Esophagus (tissue), 2 donors: ENCODE data around the gene FCHSD2. TPM values are rescaled to one million over a fixed set of nuclear protein-coding genes. Genes with fewer than 3 reads are reported as not detected.
"Not testable (repeated sequence)": the region's sequence is repeated elsewhere in the genome, so short reads cannot be mapped to it uniquely, and the experiment has no call there.

Source experiments
- H3K27ac ChIP-seq, 2 donors: one replicate each; pipeline ENCODE4 v1.5.1; 2013; ENCODE audit warnings: low read depth in 2 of 2, mild to moderate bottlenecking in 2 of 2, inconsistent platforms in 1 of 2, low read length in 1 of 2, moderate library complexity in 1 of 2
- H3K27me3 ChIP-seq, 2 donors: one replicate each; pipeline ENCODE4 v1.6.1; 2013; ENCODE audit warnings: low read length in 2 of 2, control low read depth in 1 of 2, mild to moderate bottlenecking in 1 of 2; ENCODE audit not compliant: insufficient read depth in 2 of 2, control insufficient read depth in 1 of 2
- H3K36me3 ChIP-seq, 2 donors: one replicate each; pipeline ENCODE4 v1.6.1; 2013; ENCODE audit warnings: low read length in 1 of 2; ENCODE audit not compliant: control insufficient read depth in 2 of 2, insufficient read depth in 2 of 2
- H3K4me1 ChIP-seq, 2 donors: one replicate each; pipeline ENCODE4 v1.6.1; 2013; ENCODE audit warnings: low read length in 1 of 2; ENCODE audit not compliant: control insufficient read depth in 2 of 2, insufficient read depth in 2 of 2
- H3K4me3 ChIP-seq, 2 donors: one replicate each; pipeline ENCODE4 v1.5.1; 2013; ENCODE audit warnings: low read length in 2 of 2, mild to moderate bottlenecking in 2 of 2, low read depth in 1 of 2, moderate library complexity in 1 of 2
- H3K9me3 ChIP-seq, 2 donors: one replicate each; pipeline ENCODE4 v1.6.1; 2013; ENCODE audit warnings: mild to moderate bottlenecking in 2 of 2, low read depth in 1 of 2, low read length in 1 of 2, moderate library complexity in 1 of 2; ENCODE audit not compliant: control insufficient read depth in 2 of 2, insufficient read depth in 1 of 2
- WGBS, 2 donors: extraction: QIAGEN DNeasy Blood & Tissue Kit; methylation state at CpG; one replicate each; pipeline ENCODE4 v1.1.7; 2013; 5-methylcytosine and 5-hydroxymethylcytosine counted together
- polyA plus RNA-seq, 2 donors: library from polyadenylated mRNA; stranded (reverse); fragments of 200-250 nt; gene quantifications; one replicate each; pipeline ENCODE4 v1.2.3, GENCODE V29; 2013
- donor health status: healthy with polysubstance abuse.
- donor health status: Bipolar disorder and iron deficiency.

Gene FCHSD2
- polyA plus RNA-seq, 2 donors = 3.7 to 4.7 TPM

GRCh38 chr11:72864702-72865655, 277.1 kb downstream of the FCHSD2 start:
- Histone ChIP-seq H3K27ac (no peak overlapping the region), H3K9me3 (no peaks in the 10 kb centered on the region), H3K4me3 (no peak overlapping the region), H3K36me3 (no peaks in the 10 kb centered on the region), H3K27me3 (no peaks in the 10 kb centered on the region), H3K4me1 (no peaks in the 10 kb centered on the region)
- 35 to 37% methylated on average over 5 of the region's 5 CpGs for WGBS, 2 donors

- H3K4me1 ChIP-seq = no peaks in the 10 kb centered on the region
- no peaks in the 10 kb centered on the region for H3K27me3 ChIP-seq
- no peaks in the 10 kb centered on the region for H3K9me3 ChIP-seq
- H3K27ac ChIP-seq = no peak overlapping the region
- WGBS, 2 donors = 59 to 66% methylated on average over 1 of the region's 1 CpG
- H3K36me3 ChIP-seq = no peaks in the 10 kb centered on the region
- no peak overlapping the region for H3K4me3 ChIP-seq
These were observed 278.2 kb downstream of the FCHSD2 start for GRCh38 chr11:72863916-72864315.

DNA sequence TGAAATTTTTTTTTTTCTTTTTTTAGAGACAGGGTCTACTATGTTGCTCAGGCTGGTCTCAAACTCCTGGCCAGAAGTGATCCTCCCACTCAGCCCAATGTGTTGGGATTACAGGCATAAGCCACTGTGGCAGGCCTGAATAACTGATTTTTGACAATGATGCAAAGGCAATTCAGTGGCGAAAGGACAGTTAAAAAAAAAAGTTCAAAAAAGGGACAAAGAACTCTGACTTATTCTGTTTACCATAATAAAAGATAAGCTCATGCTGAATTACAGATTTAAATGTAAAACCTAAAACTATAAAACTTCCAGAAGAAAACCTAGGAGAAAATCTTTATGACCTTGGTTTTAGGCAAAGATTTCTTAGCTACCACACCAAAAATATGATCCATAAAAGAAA, 279.0 kb downstream of the FCHSD2 start:
- Histone ChIP-seq H3K4me1 (no peaks in the 10 kb centered on the region), H3K27me3 (no peaks in the 10 kb centered on the region), H3K36me3 (no peaks in the 10 kb centered on the region), H3K27ac (no peak overlapping the region), H3K9me3 (no peaks in the 10 kb centered on the region), H3K4me3 (no peak overlapping the region)
- WGBS, 2 donors = 98 to 100% methylated on average over 1 of the region's 1 CpG

DNA sequence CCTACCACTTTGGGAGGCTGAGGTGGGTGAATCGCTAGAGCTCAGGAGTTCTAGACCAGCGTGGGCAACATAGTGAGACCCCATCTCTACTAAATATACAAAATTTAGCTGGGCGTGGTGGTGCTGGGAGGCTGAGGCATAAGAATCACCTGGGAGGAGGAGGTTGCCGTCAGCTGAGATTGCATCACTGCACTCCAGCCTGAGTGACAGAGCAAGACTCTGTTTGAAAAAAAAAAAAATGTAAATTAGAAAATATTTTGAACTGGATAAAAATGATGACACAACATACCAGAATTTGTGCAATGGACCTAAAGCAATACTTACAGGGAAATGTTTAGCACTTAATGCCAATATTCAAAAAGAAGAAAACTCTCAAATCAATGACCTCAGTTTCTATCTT, 281.5 kb downstream of the FCHSD2 start:
- no peak overlapping the region for H3K27ac ChIP-seq
- no peaks in the 10 kb centered on the region for H3K36me3 ChIP-seq
- H3K4me3 ChIP-seq = no peak overlapping the region
- H3K27me3 ChIP-seq = no peaks in the 10 kb centered on the region
- 88 to 92% methylated on average over 4 of the region's 4 CpGs for WGBS, 2 donors
- H3K4me1 ChIP-seq = no peaks in the 10 kb centered on the region
- no peaks in the 10 kb centered on the region for H3K9me3 ChIP-seq

DNA sequence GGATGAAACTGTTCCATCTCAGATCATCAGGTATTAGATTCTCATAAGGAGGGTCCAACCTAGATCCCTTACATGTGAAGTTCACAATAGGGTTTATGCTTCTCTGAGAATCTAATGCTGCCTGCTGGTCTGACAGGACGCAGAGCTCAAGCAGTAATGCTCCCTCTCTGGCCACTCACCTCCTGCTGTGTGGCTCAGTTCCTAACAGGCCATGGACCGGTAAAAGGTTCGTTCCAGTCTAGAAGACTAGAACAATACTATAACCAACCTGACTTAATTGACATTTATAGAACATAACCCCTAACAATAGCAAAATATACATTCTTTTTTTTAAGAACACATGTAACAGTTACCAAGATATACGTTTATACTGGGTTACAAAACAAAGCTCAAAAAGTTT, 282.1 kb downstream of the FCHSD2 start:
- WGBS, 2 donors = 96% methylated on average over 4 of the region's 4 CpGs
- Histone ChIP-seq H3K36me3 (no peaks in the 10 kb centered on the region), H3K9me3 (no peaks in the 10 kb centered on the region), H3K27ac (no peak overlapping the region), H3K4me1 (no peaks in the 10 kb centered on the region), H3K4me3 (no peak overlapping the region), H3K27me3 (no peaks in the 10 kb centered on the region)

DNA sequence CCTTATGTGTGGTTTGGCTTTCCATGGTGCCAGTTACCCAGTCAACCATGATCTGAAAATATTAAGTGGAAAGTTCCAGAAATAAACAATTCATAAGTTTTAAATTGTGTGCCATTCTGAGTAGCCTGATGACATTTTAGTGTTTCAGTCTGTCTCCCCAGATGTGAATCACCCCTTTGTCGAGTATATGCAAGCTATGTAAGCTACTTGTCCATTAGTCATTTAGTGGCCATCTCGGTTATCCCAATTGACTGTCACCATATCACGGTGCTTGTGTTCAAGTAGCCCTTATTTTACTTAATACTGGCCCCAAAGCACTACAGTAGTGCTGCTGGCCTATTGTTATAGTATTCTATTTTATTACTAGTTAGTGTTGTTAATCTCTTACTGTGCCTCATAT, 283.0 kb downstream of the FCHSD2 start:
- no peaks in the 10 kb centered on the region for H3K36me3 ChIP-seq
- no peak overlapping the region for H3K4me3 ChIP-seq
- no peak overlapping the region for H3K27ac ChIP-seq
- 87 to 89% methylated on average over 3 of the region's 3 CpGs for WGBS, 2 donors
- H3K4me1 ChIP-seq = no peaks in the 10 kb centered on the region
- no peaks in the 10 kb centered on the region for H3K27me3 ChIP-seq
- H3K9me3 ChIP-seq = no peaks in the 10 kb centered on the region

DNA sequence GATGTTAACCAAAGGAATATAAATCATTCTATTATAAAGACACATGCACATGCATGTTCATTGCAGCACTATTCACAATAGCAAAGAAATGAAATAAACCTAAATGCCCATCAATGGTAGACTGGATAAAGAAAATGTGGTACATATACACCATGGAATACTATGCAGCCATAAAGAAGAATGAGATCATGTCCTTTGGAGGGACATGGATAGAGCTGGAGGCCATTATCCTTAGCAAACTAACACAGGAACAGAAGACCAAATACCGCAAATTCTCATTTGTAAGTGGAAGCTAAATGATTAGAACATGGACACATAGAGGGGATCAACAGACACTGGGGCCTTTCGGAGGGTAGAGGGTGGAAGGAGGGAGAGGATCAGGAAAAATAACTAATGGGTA, 283.9 kb downstream of the FCHSD2 start:
- not testable (repeated sequence) for H3K27ac ChIP-seq, H3K4me3 ChIP-seq, H3K4me1 ChIP-seq, H3K36me3 ChIP-seq, H3K9me3 ChIP-seq, H3K27me3 ChIP-seq
- WGBS, 2 donors = 98% methylated on average over 2 of the region's 2 CpGs

DNA sequence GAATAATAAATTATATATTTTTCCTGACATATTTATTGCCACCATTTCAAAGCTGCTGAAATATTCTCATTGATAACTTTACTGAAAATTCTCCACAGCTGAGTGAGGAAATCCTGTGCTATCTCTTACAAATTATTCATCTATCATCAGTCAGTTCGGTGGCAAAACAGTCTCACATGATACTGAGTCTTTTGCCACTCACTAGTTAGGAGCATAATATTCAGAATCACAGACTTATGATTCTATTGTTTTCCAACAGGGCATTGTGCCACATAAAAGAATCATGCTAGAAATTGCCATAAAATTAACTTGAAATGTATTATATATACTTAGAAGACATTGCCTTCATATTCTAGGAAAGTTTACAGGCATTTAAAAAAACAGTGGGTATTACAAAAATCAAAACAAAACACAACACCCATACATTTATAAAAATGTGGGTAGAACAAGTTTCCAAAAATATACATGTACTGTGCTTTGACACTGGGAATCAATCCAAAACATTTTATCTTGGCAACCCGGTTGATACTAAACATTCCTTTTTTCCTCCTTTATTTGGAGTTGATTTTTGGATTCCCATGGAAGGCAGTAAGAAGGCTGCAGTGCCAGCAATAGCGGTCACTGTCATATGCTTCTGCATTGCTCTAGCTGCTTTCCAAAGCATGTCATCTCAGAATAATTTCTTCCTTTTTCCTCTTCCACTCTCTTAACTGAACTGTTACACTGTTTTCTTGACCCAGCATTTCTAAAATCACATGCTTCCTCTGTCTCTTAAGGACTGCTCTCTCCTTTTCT, 285.4 kb downstream of the FCHSD2 start:
- no peak overlapping the region for H3K4me3 ChIP-seq
- no peak overlapping the region for H3K27ac ChIP-seq
- WGBS, 2 donors = 16 to 17% methylated on average over 3 of the region's 3 CpGs

GRCh38 chr11:72856065-72856464, 286.1 kb downstream of the FCHSD2 start:
- H3K4me1 ChIP-seq = no peaks in the 10 kb centered on the region
- no peak overlapping the region for H3K4me3 ChIP-seq
- H3K27ac ChIP-seq = no peak overlapping the region
- 70 to 77% methylated on average over 3 of the region's 3 CpGs for WGBS, 2 donors
- no peaks in the 10 kb centered on the region for H3K27me3 ChIP-seq
- H3K36me3 ChIP-seq = no peaks in the 10 kb centered on the region
- no peaks in the 10 kb centered on the region for H3K9me3 ChIP-seq

More for the DNA sequence above, 285.4 kb downstream of the FCHSD2 start:
- Histone ChIP-seq H3K9me3 (no peaks in the 10 kb centered on the region), H3K4me1 (no peaks in the 10 kb centered on the region), H3K36me3 (no peaks in the 10 kb centered on the region), H3K27me3 (no peaks in the 10 kb centered on the region)
